Stimulated activated CD8-positive, alpha-beta memory T cell treated with anti-CD3 and anti-CD28 coated beads, Interleukin-12 subunit alpha, Interleukin-12 subunit beta, amount 100 ng/mL, for 4 hours (primary cell): ENCODE data around the gene SHOX.
"Not testable (repeated sequence)": the region's sequence is repeated elsewhere in the genome, so short reads cannot be mapped to it uniquely, and the experiment has no call there.

Experiments
- DNase-seq: peaks from one replicate; pipeline ENCODE4 v3.0.0-alpha.2; 2020; ENCODE audit warnings: low read depth

The SHOX gene

GRCh38 chrX:621705-622503 lies 8.7 kb upstream of the SHOX start:
- no peak for DNase-seq

- DNase-seq, result not testable (repeated sequence)
These were observed 7.8 kb upstream of the SHOX start for GRCh38 chrX:622802-623201.

DNA sequence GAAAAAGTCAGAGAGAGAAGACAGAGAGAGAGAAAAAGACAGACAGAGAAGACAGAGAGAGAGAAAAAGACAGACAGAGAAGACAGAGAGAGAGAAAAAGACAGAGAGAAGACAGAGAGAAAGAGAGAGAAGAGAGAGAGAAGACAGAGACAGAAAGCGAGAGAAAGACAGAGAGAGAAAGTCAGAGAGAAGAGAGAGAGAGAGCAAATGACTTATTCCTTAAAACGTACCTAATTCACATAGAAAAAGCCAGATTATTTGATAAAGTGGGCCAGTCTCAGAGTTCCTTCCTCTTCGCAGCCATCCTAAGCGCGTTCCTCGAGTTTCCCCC lies 7.4 kb upstream of the SHOX start:
- DNase-seq, result no peak

DNA sequence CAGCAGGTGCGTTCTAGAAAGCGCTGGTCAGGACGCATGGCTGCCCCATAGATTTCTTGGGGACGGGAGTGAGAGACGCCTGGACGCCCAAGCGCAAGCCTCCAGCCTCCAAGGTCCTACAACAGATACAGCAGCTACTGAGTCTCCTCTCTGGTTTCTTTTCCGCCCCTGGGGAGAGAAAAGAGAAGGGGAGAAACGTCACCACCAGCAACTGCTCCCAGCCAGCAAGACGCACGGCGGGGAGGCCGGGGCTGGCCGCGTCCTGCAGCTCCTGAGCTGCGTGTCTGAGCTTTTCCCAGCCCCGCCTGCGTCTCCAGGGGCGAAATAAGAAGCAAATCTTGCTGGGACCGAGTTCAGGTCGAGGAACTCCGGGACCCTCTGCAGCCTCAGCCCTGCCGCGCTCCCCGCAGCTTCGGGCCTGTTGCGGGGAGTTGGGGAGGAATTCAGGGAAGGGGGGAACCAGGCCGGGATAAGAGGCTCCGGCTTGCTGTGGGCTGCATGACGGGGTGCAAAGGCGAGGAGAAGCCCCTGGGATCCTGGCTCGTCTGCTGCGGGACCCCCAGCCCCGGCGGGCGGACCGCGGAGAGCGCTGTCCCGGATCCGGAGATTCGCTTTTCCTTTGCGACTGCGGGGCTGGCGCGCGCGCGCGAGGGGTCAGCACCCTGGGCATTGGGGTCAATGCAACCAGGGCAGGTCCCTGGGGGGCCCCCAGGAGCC lies 6.8 kb upstream of the SHOX start:
- no peak for DNase-seq

GRCh38 chrX:625137-625691 lies 5.4 kb upstream of the SHOX start:
- no peak for DNase-seq

DNA sequence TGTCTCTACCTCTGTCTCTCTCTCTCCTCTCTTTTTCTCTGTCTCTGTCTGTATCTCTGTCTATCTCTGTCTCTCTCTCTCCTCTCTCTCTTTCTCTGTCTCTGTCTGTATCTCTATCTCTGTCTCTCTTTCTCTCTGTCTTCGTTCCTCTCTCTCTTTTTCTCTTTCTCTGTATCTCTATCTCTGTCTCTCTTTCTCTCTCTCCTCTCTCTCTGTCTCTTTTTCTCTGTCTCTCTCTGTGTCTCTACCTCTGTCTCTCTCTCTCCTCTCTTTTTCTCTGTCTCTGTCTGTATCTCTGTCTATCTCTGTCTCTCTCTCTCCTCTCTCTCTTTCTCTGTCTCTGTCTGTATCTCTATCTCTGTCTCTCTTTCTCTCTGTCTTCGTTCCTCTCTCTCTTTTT lies 4.5 kb upstream of the SHOX start:
- not testable (repeated sequence) for DNase-seq

DNA sequence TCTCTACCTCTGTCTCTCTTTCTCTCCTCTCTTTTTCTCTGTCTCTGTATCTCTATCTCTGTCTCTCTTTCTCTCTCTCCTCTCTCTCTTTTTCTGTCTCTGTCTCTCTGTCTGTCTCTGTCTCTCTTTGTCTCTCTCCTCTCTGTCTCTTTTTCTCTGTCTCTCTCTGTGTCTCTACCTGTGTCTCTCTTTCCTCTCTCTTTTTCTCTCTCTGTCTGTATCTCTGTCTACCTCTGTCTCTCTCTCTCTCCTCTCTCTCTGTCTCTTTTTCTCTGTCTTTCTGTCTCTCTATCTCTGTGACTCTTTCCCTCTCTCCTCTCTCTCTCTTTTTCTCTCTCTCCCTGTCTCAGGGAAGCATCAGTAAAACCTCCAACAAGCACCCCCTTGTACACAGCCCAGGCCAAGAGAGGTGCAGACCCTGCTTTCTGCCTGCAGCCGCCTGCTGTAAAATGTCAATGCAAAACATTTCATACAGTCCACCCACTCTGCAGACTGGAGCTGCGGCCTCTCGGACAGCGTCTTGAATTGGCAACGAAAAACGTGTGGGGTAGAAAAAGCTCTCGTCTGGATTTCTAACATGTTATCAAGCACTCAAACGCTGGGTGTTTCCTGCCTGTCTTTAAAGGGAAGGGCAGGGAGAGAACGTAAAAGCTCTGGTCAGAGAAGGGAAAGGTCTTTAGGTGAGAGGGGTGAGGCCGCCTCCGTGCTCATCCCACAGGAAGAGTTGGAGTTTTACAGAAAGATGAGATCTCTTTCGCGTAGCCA lies 3.7 kb upstream of the SHOX start:
- no peak for DNase-seq

DNA sequence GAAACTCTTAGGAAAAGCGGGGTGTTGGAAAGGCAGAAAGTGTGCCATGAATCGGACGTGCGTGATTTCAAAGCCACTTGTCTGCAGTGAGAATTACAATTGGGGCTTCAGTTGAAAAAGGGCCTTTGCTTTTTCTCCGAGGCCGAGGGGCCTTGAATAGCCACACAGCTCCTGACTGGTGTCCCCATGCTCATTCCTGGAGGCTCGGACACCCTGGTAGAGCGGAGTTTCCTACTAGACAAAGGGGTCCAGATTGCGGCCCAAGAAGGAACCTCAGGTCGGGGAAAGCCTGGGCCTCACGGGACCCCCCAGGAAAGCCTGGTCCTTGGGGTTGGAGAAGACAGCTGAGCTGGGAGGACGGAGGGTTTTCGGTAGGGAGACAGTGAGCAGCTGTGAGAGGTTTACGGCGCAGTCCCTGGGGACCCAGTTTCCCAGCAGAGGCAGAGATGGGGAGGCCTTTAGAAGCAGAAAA lies 3.0 kb upstream of the SHOX start:
- DNase-seq, result no peak

GRCh38 chrX:627995-628394 lies 2.6 kb upstream of the SHOX start:
- no peak for DNase-seq

DNA sequence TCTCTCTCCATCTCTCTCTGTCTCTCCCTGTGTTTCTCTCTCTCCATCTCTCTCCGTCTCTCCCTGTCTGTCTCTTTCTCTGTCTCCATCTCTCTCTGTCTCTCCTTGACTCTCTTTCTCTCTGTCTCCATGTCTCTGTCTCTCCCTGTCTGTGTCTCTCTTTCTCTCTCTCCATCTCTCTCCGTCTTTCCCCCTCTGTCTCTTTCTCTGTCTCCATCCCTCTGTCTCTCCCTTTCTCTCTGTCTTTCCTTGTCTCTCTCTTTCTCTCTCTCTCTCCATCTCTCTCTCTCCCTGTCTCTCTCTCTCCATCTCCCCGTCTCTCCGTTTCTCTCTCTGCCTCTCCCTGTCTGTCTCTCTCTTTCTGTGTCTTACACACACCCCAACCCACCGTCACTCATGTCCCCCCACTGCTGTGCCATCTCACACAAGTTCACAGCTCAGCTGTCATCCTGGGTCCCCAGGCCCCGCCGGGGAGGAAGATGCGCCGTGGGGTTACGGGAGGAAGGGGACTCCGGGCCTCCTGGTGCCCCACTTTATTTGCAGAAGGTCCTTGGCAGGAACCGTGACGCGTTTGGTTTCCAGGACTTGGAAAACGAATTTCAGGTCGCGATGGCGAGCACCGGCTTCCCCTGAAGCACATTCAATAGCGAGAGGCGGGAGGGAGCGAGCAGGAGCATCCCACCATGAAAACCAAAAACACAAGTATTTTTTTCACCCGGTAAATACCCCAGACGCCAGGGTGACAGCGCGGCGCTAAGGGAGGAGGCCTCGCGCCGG lies 1.2 kb upstream of the SHOX start:
- DNase-seq, result no peak

GRCh38 chrX:630007-630611 lies 482 bp upstream of the SHOX start:
- no peak for DNase-seq

- no peak for DNase-seq
These were observed 1.3 kb downstream of the SHOX start for GRCh38 chrX:631802-632365.

DNA sequence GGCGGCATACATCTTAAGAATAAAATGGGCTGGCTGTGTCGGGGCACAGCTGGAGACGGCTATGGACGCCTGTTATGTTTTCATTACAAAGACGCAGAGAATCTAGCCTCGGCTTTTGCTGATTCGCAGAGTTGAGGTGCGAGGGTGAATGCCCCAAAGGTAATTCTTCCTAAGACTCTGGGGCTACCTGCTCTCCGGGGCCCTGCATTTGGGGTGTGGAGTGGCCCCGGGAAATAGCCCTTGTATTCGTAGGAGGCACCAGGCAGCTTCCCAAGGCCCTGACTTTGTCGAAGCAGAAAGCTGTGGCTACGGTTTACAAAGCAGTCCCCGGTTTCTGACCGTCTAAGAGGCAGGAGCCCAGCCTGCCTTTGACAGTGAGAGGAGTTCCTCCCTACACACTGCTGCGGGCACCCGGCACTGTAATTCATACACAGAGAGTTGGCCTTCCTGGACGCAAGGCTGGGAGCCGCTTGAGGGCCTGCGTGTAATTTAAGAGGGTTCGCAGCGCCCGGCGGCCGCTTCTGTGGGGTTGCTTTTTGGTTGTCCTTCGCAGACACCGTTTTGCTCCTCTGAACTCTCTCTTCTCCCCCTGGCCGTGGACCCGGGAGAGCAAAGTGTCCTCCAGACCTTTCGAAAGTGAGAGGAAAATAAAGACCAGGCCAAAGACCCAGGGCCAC lies 1.9 kb downstream of the SHOX start:
- no peak for DNase-seq

DNA sequence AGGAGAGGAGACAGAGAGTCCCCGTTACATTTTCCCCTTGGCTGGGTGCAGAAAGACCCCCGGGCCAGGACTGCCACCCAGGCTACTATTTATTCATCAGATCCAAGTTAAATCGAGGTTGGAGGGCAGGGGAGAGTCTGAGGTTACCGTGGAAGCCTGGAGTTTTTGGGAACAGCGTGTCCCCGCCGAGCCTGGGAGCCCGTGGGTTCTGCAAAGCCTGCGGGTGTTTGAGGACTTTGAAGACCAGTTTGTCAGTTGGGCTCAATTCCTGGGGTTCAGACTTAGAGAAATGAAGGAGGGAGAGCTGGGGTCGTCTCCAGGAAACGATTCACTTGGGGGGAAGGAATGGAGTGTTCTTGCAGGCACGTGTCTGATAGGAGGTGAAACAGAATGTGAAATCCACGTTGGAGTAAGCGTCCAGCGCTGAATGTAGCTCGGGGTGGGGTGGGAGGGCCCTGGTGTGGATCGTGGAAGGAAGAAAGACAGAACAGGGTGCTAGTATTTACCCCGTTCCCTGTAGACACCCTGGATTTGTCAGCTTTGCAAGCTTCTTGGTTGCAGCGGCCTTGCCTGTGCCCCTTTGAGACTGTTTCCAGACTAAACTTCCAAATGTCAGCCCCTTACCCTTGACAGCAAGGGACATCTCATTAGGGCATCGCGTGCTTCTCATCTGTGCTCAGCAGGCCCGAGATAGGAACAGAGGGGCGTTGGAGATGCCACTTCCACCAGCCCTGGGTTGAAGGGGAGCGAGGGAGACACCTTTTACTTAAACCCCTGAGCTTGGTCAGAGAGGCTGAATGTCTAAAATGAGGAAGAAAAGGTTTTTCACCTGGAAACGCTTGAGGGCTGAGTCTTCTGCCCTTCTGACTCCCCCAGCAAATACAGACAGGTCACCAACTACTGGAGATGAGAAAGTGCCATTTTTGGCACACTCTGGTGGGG lies 2.7 kb downstream of the SHOX start:
- DNase-seq, result no peak

- DNase-seq, result no peak
These were observed 3.7 kb downstream of the SHOX start for GRCh38 chrX:633985-634958.

DNA sequence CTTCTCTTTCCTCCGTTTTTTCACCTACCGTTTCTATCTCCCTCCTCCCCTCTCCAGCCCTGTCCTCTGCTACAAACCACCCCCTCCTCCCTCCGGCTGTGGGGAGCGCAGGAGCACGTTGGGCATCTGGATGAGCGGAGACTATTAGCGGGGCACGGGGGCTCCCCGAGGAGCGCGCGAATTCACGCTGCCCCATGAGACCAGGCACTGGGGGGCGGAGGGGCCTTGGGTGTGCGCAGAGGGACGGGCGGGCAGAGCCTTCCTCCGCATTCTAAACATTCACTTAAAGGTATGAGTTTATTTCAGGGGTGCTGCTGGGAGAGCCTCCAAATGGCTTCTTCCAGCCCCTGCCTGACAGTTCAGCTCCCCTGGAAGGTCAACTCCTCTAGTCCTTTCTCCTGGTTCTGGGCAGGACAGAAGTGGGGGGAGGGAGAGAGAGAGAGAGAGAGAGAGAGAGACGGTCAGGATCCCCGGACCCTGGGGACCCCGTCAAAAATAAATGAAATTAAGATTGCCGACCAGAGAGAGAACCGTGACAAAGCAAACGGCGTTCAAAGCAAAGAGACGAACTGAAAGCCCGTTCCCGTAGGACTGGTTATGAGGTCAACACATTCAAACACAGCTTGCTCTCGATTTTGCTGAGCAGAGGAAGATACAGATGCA lies 5.0 kb downstream of the SHOX start:
- DNase-seq, result no peak

DNA sequence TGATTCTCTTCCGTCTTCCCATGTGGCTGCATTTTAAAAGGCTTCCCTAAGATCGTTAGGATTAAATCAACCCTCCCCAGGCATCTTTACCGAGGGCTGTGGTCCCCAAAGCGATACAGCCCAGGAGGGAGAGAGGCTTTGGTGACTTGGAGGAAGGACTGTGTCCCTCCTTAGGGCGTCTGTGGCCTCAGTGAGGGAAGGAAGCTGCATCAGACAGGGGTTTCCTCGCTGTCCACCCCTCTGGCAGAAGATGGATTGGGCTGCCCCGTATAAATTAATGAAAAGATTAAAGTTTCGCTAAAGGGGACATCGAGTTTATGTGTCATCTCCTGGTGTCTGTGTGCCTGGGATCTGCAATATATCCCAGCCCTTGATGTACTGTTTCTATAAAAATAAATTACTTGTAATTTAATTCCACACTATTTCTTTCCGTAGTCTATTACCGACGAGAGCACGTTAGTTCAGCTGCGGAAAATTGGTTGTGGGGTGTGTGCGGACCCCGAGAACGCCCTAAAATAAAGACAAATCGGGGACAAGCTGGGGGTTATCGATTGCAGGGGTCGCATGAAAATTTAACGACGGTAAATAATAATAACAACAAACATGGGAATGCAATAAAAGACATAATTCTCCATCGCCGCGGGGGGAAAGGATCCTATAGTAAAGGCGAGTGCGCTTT lies 6.5 kb downstream of the SHOX start:
- no peak for DNase-seq
